H9 (cell line): ENCODE measurements around the gene SLC30A3. TPM values are rescaled to one million over a fixed set of nuclear protein-coding genes. Genes with fewer than 3 reads are reported as not detected.

Experiments
- DNase-seq: peaks from one replicate; pipeline ENCODE4 v3.0.0-alpha.2; 2017
- H2AFZ ChIP-seq: one replicate; pipeline ENCODE4 v1.6.1; 2013; ENCODE audit warnings: mild to moderate bottlenecking, low read length, control low read depth, moderate library complexity
- H2AK5ac ChIP-seq: 2 replicates; pipeline ENCODE4 v1.6.1; 2013; ENCODE audit warnings: low read length, control low read depth, mixed read lengths; ENCODE audit not compliant: insufficient read length
- H2BK120ac ChIP-seq: one replicate; pipeline ENCODE4 v1.6.1; 2013; ENCODE audit warnings: low read depth, mild to moderate bottlenecking, low read length, control low read depth, inconsistent platforms; ENCODE audit not compliant: poor library complexity, severe bottlenecking
- H2BK12ac ChIP-seq: 2 replicates; pipeline ENCODE4 v1.6.1; 2013; ENCODE audit warnings: low read length, control low read depth, mixed read lengths, low read depth; ENCODE audit not compliant: insufficient read length
- H2BK15ac ChIP-seq: 2 replicates; pipeline ENCODE4 v1.6.1; 2013; ENCODE audit warnings: low read depth, low read length, control low read depth
- H2BK20ac ChIP-seq: one replicate; pipeline ENCODE4 v1.6.1; 2013; ENCODE audit warnings: low read depth, mild to moderate bottlenecking, low read length, control low read depth, inconsistent platforms; ENCODE audit not compliant: poor library complexity, severe bottlenecking
- H2BK5ac ChIP-seq: 2 replicates; pipeline ENCODE4 v1.6.1; 2013; ENCODE audit warnings: low read length, control low read depth, mixed read lengths; ENCODE audit not compliant: insufficient read length
- H3K14ac ChIP-seq: 2 replicates; pipeline ENCODE4 v1.6.1; 2013; ENCODE audit warnings: low read length, control low read depth; ENCODE audit not compliant: insufficient read depth
- H3K18ac ChIP-seq: 2 replicates; pipeline ENCODE4 v1.6.1; 2013; ENCODE audit warnings: low read depth, mild to moderate bottlenecking, mixed read lengths, low read length, control low read depth; ENCODE audit not compliant: insufficient read length
- H3K23ac ChIP-seq: 2 replicates; pipeline ENCODE4 v1.6.1; 2013; ENCODE audit warnings: low read length, control low read depth, mixed read lengths, low read depth; ENCODE audit not compliant: insufficient read length
- H3K23me2 ChIP-seq: 2 replicates; pipeline ENCODE4 v1.6.1; 2013; ENCODE audit warnings: low read depth, mild to moderate bottlenecking, mixed read lengths, low read length, control low read depth; ENCODE audit not compliant: insufficient read length, poor library complexity, severe bottlenecking
- H3K27ac ChIP-seq: 2 replicates; pipeline ENCODE4 v1.5.1; 2013; ENCODE audit warnings: low read length, control low read depth, mixed read lengths, low read depth; ENCODE audit not compliant: insufficient read length
- H3K27me3 ChIP-seq: 2 replicates; pipeline ENCODE4 v1.6.1; 2013; ENCODE audit warnings: low read length, control low read depth, inconsistent platforms; ENCODE audit not compliant: insufficient read depth
- H3K4ac ChIP-seq: 2 replicates; pipeline ENCODE4 v1.6.1; 2013; ENCODE audit warnings: low read depth, mild to moderate bottlenecking, control low read depth, inconsistent platforms, low read length, moderate library complexity
- H3K4me1 ChIP-seq: 2 replicates; pipeline ENCODE4 v1.6.1; 2013; ENCODE audit warnings: low read length, control low read depth, inconsistent platforms; ENCODE audit not compliant: insufficient read depth
- H3K4me2 ChIP-seq: 2 replicates; pipeline ENCODE4 v1.6.1; 2013; ENCODE audit warnings: low read length, control low read depth, mixed read lengths; ENCODE audit not compliant: insufficient read length, insufficient read depth
- H3K56ac ChIP-seq: 2 replicates; pipeline ENCODE4 v1.6.1; 2013; ENCODE audit warnings: low read depth, mild to moderate bottlenecking, mixed read lengths, low read length, control low read depth; ENCODE audit not compliant: insufficient read length
- H3K79me1 ChIP-seq: 2 replicates; pipeline ENCODE4 v1.6.1; 2013; ENCODE audit warnings: low read depth, mild to moderate bottlenecking, moderate library complexity, low read length, control low read depth, inconsistent platforms; ENCODE audit not compliant: insufficient read depth, poor library complexity, severe bottlenecking
- H3K79me2 ChIP-seq: 2 replicates; pipeline ENCODE4 v1.6.1; 2013; ENCODE audit warnings: low read length, control low read depth, inconsistent platforms; ENCODE audit not compliant: insufficient read depth
- H3K9ac ChIP-seq: 2 replicates; pipeline ENCODE4 v1.6.1; 2013; ENCODE audit warnings: low read length, control low read depth, mixed read lengths; ENCODE audit not compliant: insufficient read length; ENCODE audit errors: extremely low read depth
- H3K9me3 ChIP-seq: one replicate; pipeline ENCODE4 v1.6.1; 2013; ENCODE audit warnings: low read depth, low read length, inconsistent platforms; ENCODE audit not compliant: control insufficient read depth
- H3T11ph ChIP-seq: one replicate; pipeline ENCODE4 v1.6.1; 2013; ENCODE audit warnings: mild to moderate bottlenecking, low read length, control low read depth, inconsistent platforms
- H4K20me1 ChIP-seq: one replicate; pipeline ENCODE4 v1.6.1; 2013; ENCODE audit not compliant: control insufficient read depth, insufficient read length, insufficient read depth
- H4K5ac ChIP-seq: 2 replicates; pipeline ENCODE4 v1.6.1; 2013; ENCODE audit warnings: low read depth, mild to moderate bottlenecking, mixed read lengths, low read length, control low read depth; ENCODE audit not compliant: insufficient read length
- H4K8ac ChIP-seq: replicated peaks from 2 replicates; pipeline ENCODE4 v1.6.1; 2013; ENCODE audit warnings: low read length, control low read depth, mixed read lengths, low read depth; ENCODE audit not compliant: insufficient read length
- H4K91ac ChIP-seq: 2 replicates; pipeline ENCODE4 v1.6.1; 2013; ENCODE audit warnings: low read depth, mild to moderate bottlenecking, moderate library complexity, mixed read lengths, low read length, control low read depth; ENCODE audit not compliant: insufficient read length
- H3K27ac Mint-ChIP-seq, 3 experiments: 2 replicates in 2 of 3; 3 replicates in 1 of 3; pipeline ENCODE4 v1.8.0; 2020 to 2021; ENCODE audit warnings: mixed read lengths in 3 of 3, mild to moderate bottlenecking in 1 of 3, moderate library complexity in 1 of 3
- H3K27me3 Mint-ChIP-seq: 2 replicates; pipeline ENCODE4 v1.8.0; 2021; ENCODE audit warnings: low read depth, mild to moderate bottlenecking, moderate library complexity, mixed read lengths
- H3K36me3 Mint-ChIP-seq, 3 experiments: 2 replicates in 2 of 3; 3 replicates in 1 of 3; pipeline ENCODE4 v1.8.0; 2020 to 2021; ENCODE audit warnings: low read depth in 3 of 3, mixed read lengths in 3 of 3; ENCODE audit not compliant: insufficient read depth in 1 of 3
- H3K4me1 Mint-ChIP-seq, 2 experiments: 2 replicates each; pipeline ENCODE4 v1.8.0; 2020; ENCODE audit warnings: mixed read lengths in 2 of 2
- H3K4me3 Mint-ChIP-seq, 2 experiments: 2 replicates in 1 of 2; 3 replicates in 1 of 2; pipeline ENCODE4 v1.8.0; 2020 to 2021; ENCODE audit warnings: mild to moderate bottlenecking in 2 of 2, mixed read lengths in 2 of 2, moderate library complexity in 1 of 2
- H3K9me3 Mint-ChIP-seq, 2 experiments: 2 replicates in 1 of 2; 3 replicates in 1 of 2; pipeline ENCODE4 v1.8.0; 2020; ENCODE audit warnings: mild to moderate bottlenecking in 2 of 2, mixed read lengths in 2 of 2, moderate library complexity in 1 of 2
- CTCF ChIP-seq: fragments of 200-600 bp; sonication (generic); conservative IDR thresholded peaks from 3 replicates; pipeline ENCODE4 v1.8.0; 2021; ENCODE audit warnings: antibody characterized with exemption, mild to moderate bottlenecking
- WGBS: extraction: QIAGEN DNeasy Blood & Tissue Kit; methylation state at CpG from one replicate; pipeline ENCODE4 v1.1.7; 2013; ENCODE audit warnings: missing lambda C conversion rate, low lambda C conversion rate, mixed read lengths; ENCODE audit not compliant: insufficient read length; ENCODE audit errors: extremely low coverage; 5-methylcytosine and 5-hydroxymethylcytosine counted together
- total RNA-seq: library from RNA; stranded (reverse); gene quantifications from 2 replicates; pipeline ENCODE4 v1.2.1, GENCODE V29; 2021

Gene SLC30A3
- total RNA-seq, 1 experiment from 2014 or later: 2.5 TPM

GRCh38 chr2:27264253-27264752, 1.5 kb upstream of the SLC30A3 start:
- Histone ChIP-seq H4K20me1 (no peaks in the 10 kb centered on the region), H3K79me2 (no peaks in the 10 kb centered on the region), H3K23ac (no peak overlapping the region), H4K8ac (no peak overlapping the region), H3K9ac (no peak overlapping the region), H3K23me2 (peaks cover 20% of the 10 kb centered on the region), H4K5ac (no peak overlapping the region), H3K27me3 (peaks cover 38% of the 10 kb centered on the region; the same call in 1 of the 2 replicates), H3K4me2 (peak overlapping the region; percentile 44), H2AFZ (no peak overlapping the region), H2BK15ac (no peak overlapping the region), H2BK120ac (no peak overlapping the region), H3K79me1 (no peaks in the 10 kb centered on the region), H2AK5ac (no peak overlapping the region), H3K18ac (no peak overlapping the region), H3K56ac (no peak overlapping the region), H2BK20ac (no peak overlapping the region), H3K14ac (peak overlapping the region; percentile 86; the same call in 1 of the 2 replicates), H4K91ac (no peak overlapping the region), H2BK12ac (no peak overlapping the region), H2BK5ac (no peak overlapping the region), H3K4ac (no peak overlapping the region), H3K9me3 (no peaks in the 10 kb centered on the region), H3K27ac (no peak overlapping the region), H3K4me1 (no peaks in the 10 kb centered on the region; the same call in 1 of the 2 replicates), H3T11ph (no peak overlapping the region)
- H3K27ac Mint-ChIP-seq: no peak overlapping the region
- TF ChIP-seq CTCF: no peak
- H3K36me3 Mint-ChIP-seq: no peaks in the 10 kb centered on the region; a peak in 2 of 7 replicates
- WGBS: no CpG with 5 or more reads among the region's 38 CpGs
- H3K9me3 Mint-ChIP-seq: no peaks in the 10 kb centered on the region; a peak in 2 of 5 replicates
- peak overlapping the region; percentile 64 to 88 for H3K4me3 Mint-ChIP-seq
- H3K27me3 Mint-ChIP-seq: peaks cover 31% of the 10 kb centered on the region
- peaks cover 24 to 29% of the 10 kb centered on the region in 2 experiments for H3K4me1 Mint-ChIP-seq
- peak; percentile 63 for DNase-seq
